NCI-H524 (cell line): ENCODE data around the gene ACTL7B.
"Not testable (repeated sequence)": the region's sequence is repeated elsewhere in the genome, so short reads cannot be mapped to it uniquely, and the experiment has no call there.

Experiments used
- DNase-seq, 2 experiments: peaks; one replicate each; lab custom pipeline; 2025; lab: John Stamatoyannopoulos, UW

ACTL7B gene

GRCh38 chr9:108869092-108869725 lies 13.4 kb upstream of the ACTL7B start:
- no peak for DNase-seq

- no peak for DNase-seq
These were observed 12.0 kb upstream of the ACTL7B start for GRCh38 chr9:108867829-108868228.

GRCh38 chr9:108867116-108867515 lies 11.3 kb upstream of the ACTL7B start:
- DNase-seq: no peak

GRCh38 chr9:108866001-108866420 lies 10.2 kb upstream of the ACTL7B start:
- DNase-seq: no peak

- no peak for DNase-seq
These were observed 9.3 kb upstream of the ACTL7B start for GRCh38 chr9:108865037-108865436.

GRCh38 chr9:108864446-108864845 lies 8.7 kb upstream of the ACTL7B start:
- peak in 1 of 2 experiments; percentile 17 for DNase-seq

- DNase-seq: no peak
These were observed 8.1 kb upstream of the ACTL7B start for GRCh38 chr9:108863891-108864290.

- DNase-seq: no peak
These were observed 6.2 kb upstream of the ACTL7B start, which contains the start of gene ACTL7A for GRCh38 chr9:108861997-108862396. ACTL7A (plus strand) TSS chr9:108862266; CDS start chr9:108862323, 57 bp downstream.

- no peak for DNase-seq
These were observed 5.7 kb upstream of the ACTL7B start for GRCh38 chr9:108861464-108861863.

- no peak for DNase-seq
These were observed 5.0 kb upstream of the ACTL7B start for GRCh38 chr9:108860764-108861163.

GRCh38 chr9:108860354-108860753 lies 4.6 kb upstream of the ACTL7B start:
- peak in 1 of 2 experiments; percentile 37 for DNase-seq

- peak; percentile 62 to 91 for DNase-seq
These were observed 3.8 kb upstream of the ACTL7B start for GRCh38 chr9:108859459-108860114.

GRCh38 chr9:108857572-108857971 lies 1.8 kb upstream of the ACTL7B start:
- DNase-seq: no peak

GRCh38 chr9:108855529-108855886 lies 278 bp downstream of the ACTL7B start:
- no peak for DNase-seq

GRCh38 chr9:108854641-108855528 lies 901 bp downstream of the ACTL7B start:
- DNase-seq: no peak

GRCh38 chr9:108854094-108854493 lies 1.7 kb downstream of the ACTL7B start:
- no peak for DNase-seq

- DNase-seq: no peak
These were observed 3.7 kb downstream of the ACTL7B start for GRCh38 chr9:108852079-108852478.

- DNase-seq: no peak
These were observed 4.6 kb downstream of the ACTL7B start for GRCh38 chr9:108851138-108851537.

GRCh38 chr9:108850293-108850897 lies 5.4 kb downstream of the ACTL7B start:
- DNase-seq: peak in 1 of 2 experiments; percentile 29

GRCh38 chr9:108848296-108848695 lies 7.5 kb downstream of the ACTL7B start:
- DNase-seq: not testable (repeated sequence)

- DNase-seq: no peak
These were observed 9.8 kb downstream of the ACTL7B start for GRCh38 chr9:108845947-108846346.

- peak in 1 of 2 experiments; percentile 26 for DNase-seq
These were observed 10.3 kb downstream of the ACTL7B start for GRCh38 chr9:108845507-108845906.
